Brain pericyte (primary cell): Measurements from ENCODE around the gene RBFA.

ENCODE experiments used
- DNase-seq: peaks from one replicate; pipeline ENCODE4 v3.0.0-alpha.2; 2012; ENCODE audit warnings: low read depth, low spot score

The RBFA gene

GRCh38 chr18:80074697-80075096 lies 40.5 kb downstream of the RBFA start:
- DNase-seq = no peak

DNA sequence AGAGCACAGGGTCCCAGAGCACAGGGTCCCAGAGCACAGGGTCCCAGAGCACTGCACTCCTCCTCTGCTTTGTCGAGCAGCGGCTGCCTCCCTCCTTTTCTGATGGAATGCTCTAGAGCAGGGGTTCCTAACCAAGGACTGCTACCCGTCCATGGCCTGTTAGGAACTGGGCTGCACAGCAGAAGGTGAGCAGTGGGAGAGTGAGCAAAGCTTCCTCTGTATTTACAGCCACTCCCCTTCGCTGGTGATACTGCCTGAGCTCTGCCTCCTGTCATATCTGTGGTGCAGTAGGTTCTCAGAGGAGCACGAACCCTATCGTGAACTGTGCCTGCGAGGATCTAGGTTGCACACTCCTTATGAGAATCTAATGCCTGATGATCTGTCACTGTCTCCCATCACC lies 41.7 kb downstream of the RBFA start:
- no peak for DNase-seq

DNA sequence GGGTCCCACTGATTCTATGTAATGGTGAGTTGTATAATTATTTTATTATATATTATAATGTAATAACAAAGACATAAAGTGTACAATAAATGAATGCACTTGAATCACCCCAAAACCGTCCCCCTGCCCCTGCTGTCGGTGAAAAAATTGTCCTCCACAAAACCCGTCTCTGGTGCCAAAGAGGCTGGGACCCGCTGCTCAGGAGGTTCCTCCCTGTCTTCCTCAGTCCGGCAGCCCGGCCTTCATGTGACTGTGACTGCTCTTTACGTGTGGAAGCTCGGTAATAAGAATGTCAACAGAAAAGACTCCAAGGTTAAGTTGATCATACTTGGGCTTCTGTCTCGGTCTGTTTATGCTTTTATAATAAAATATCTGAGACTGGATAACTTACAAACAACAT lies 42.1 kb downstream of the RBFA start:
- no peak for DNase-seq

DNA sequence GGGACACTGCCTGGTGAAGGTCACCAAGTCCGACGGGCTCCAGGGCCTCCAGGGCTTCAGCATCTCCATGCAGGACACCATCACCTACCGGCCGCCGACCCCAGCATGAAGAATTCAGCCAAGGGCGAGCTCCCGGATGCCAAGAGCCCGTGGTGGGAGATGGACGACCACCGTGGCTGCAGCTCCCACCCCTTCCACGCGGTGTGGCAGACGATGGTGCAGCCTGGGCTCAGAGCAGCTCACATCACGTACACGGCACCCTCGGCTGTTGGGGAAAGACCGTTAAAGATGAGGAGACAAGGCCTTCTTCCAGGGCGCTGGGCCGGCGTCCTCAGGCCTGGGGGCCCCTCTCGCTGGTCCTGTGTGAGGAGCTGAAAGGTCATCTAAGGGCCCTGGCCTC lies 43.6 kb downstream of the RBFA start:
- DNase-seq = no peak
